HepG2 (cell line): ENCODE measurements around the gene CLUH. TPM values are rescaled to one million over a fixed set of nuclear protein-coding genes. Genes with fewer than 3 reads are reported as not detected.

ENCODE experiments used
- ADNP ChIP-seq: sonication (generic); formaldehyde crosslinking; IDR thresholded peaks from 2 replicates; pipeline ENCODE4 v1.4.0; 2020; ENCODE audit warnings: missing genetic modification reagents
- AKNA ChIP-seq: sonication (generic); formaldehyde crosslinking; IDR thresholded peaks from 2 replicates; pipeline ENCODE4 v1.4.0; 2020; ENCODE audit warnings: missing genetic modification reagents, borderline replicate concordance
- CEBPB ChIP-seq: IDR thresholded peaks from 2 replicates; pipeline ENCODE4 v1.6.1; 2011; ENCODE audit warnings: low read depth, low read length, improper control_type of control experiment, borderline replicate concordance
- CREM ChIP-seq, 2 experiments: sonication (generic) in 1 of 2; formaldehyde crosslinking in 1 of 2; IDR thresholded peaks; 2 replicates each; pipeline versions ENCODE4 v1.4.0 to v1.6.1; 2016 to 2020; ENCODE audit warnings: antibody characterized with exemption in 1 of 2, mild to moderate bottlenecking in 1 of 2, missing genetic modification reagents in 1 of 2
- ELF4 ChIP-seq: sonication (generic); formaldehyde crosslinking; IDR thresholded peaks from 2 replicates; pipeline ENCODE4 v1.5.0; 2020; ENCODE audit warnings: missing genetic modification reagents, mild to moderate bottlenecking, moderate library complexity, borderline replicate concordance
- HBP1 ChIP-seq: IDR thresholded peaks from 2 replicates; pipeline ENCODE4 v1.6.1; 2016; ENCODE audit warnings: low read depth, control low read depth
- KDM5B ChIP-seq: sonication (generic); formaldehyde crosslinking; IDR thresholded peaks from 2 replicates; pipeline ENCODE4 v1.4.0; 2020; ENCODE audit warnings: missing genetic modification reagents, mild to moderate bottlenecking, borderline replicate concordance
- PHF21A ChIP-seq: sonication (generic); formaldehyde crosslinking; IDR thresholded peaks from 2 replicates; pipeline ENCODE4 v1.5.0; 2020; ENCODE audit warnings: mild to moderate bottlenecking, missing genetic modification reagents
- REXO4 ChIP-seq: sonication (generic); formaldehyde crosslinking; IDR thresholded peaks from 2 replicates; pipeline ENCODE4 v1.8.0; 2022; ENCODE audit warnings: missing genetic modification reagents, mild to moderate bottlenecking, borderline replicate concordance
- RXRB ChIP-seq: IDR thresholded peaks from 2 replicates; pipeline ENCODE4 v1.6.1; 2016; ENCODE audit warnings: borderline replicate concordance, missing genetic modification reagents, missing compliant biosample characterization
- SYNCRIP ChIP-seq: fragments of 200-400 bp; formaldehyde crosslinking; IDR thresholded peaks from 2 replicates; pipeline ENCODE4 v1.6.1; 2018; ENCODE audit warnings: mild to moderate bottlenecking, low read depth, low read length; ENCODE audit not compliant: insufficient read depth
- TBX2 ChIP-seq: sonication (generic); formaldehyde crosslinking; IDR thresholded peaks from 2 replicates; pipeline ENCODE4 v1.5.0; 2020; ENCODE audit warnings: missing genetic modification reagents, mild to moderate bottlenecking, borderline replicate concordance
- ZNF276 ChIP-seq: sonication (generic); formaldehyde crosslinking; IDR thresholded peaks from 2 replicates; pipeline ENCODE4 v1.4.0; 2020; ENCODE audit warnings: mild to moderate bottlenecking, low read depth, missing genetic modification reagents
- ZNF382 ChIP-seq: sonication (generic); formaldehyde crosslinking; IDR thresholded peaks from 2 replicates; pipeline ENCODE4 v1.5.0; 2020; ENCODE audit warnings: missing genetic modification reagents, mild to moderate bottlenecking, borderline replicate concordance
- ZNF619 ChIP-seq: sonication (generic); formaldehyde crosslinking; IDR thresholded peaks from 2 replicates; pipeline ENCODE4 v1.4.0; 2020; ENCODE audit warnings: mild to moderate bottlenecking, missing genetic modification reagents
- ZNF660 ChIP-seq: sonication (generic); formaldehyde crosslinking; IDR thresholded peaks from 2 replicates; pipeline ENCODE4 v1.5.1; 2020; ENCODE audit warnings: mild to moderate bottlenecking, low read depth, missing genetic modification reagents, borderline replicate concordance
- ZNF792 ChIP-seq: IDR thresholded peaks from 2 replicates; pipeline ENCODE4 v1.6.1; 2016
- polyA plus RNA-seq, 8 experiments: library from polyadenylated mRNA; depleted of rRNA in 3 of 8; stranded (reverse) in 7 of 8; unstranded in 1 of 8; fragments of >200 nt; fragmentation: Illumina TruSeq in 4 of 8; extraction: Trizol in 4 of 8; gene quantifications; 2 replicates each; pipeline versions ENCODE4 v1.2.1 to v1.2.3, GENCODE V29; 2011 to 2016; ENCODE audit warnings: low read depth in 4 of 8, missing spikeins in 1 of 8, mixed read lengths in 1 of 8; ENCODE audit not compliant: insufficient read depth in 1 of 8
- total RNA-seq, 5 experiments: library from RNA; depleted of rRNA; stranded (reverse); fragments of >200 nt; fragmentation: Illumina TruSeq; extraction: Trizol; gene quantifications; 2 replicates each; pipeline ENCODE4 v1.2.3, GENCODE V29; 2016; ENCODE audit warnings: low read depth in 1 of 5
- TF ChIP-seq, protein P1 (sequence below): sonication (generic); formaldehyde crosslinking; conservative IDR thresholded peaks from 2 replicates; pipeline ENCODE4 v1.4.0; 2020; ENCODE audit warnings: missing genetic modification reagents
- TF ChIP-seq, protein P2 (sequence below): sonication (generic); formaldehyde crosslinking; IDR thresholded peaks from 2 replicates; pipeline ENCODE4 v1.5.1; 2020; ENCODE audit warnings: missing genetic modification reagents, mild to moderate bottlenecking, borderline replicate concordance

The CLUH gene
- total and polyA plus RNA-seq, 2 of the 13 experiments (the other 11 are each of a cell fraction or from before 2014, with no cell fraction given), result 30.9 to 60.5 TPM

DNA sequence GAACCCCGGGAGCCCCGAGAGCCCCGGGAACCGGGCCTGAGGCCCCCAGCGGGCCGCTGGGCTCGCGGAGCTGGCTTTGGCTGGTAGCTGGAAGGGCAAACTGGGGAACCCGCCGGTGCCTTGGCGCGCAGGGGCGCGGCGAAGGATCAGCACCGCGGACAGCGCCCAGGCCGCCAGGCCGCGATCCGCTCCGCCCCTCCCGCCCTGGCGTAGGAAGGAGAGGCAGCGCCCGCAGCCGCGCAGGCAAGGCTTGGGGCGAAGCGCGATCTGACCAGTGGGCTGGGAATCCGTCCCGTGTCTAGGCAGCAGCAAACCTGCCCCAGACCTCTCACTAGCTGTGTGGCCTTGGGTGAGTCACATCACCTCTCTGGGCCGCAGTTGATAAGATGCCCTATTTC is 38.2 kb upstream of the CLUH start (continued):
- TF ChIP-seq AKNA (peak; percentile 98), CEBPB (no peak), PHF21A (CRISPR knock-in tag) (no peak), HBP1 (CRISPR knock-in tag) (peak; percentile 99), REXO4 (CRISPR knock-in tag) (peak; percentile 82; the same call in 1 of the 2 replicates), ZNF792 (peak; percentile 98), ELF4 (CRISPR knock-in tag) (no peak), SYNCRIP (no peak), ADNP (CRISPR knock-in tag) (no peak), ZNF619 (no peak), ZNF382 (CRISPR knock-in tag) (no peak), TBX2 (peak; percentile 85; the same call in 1 of the 2 replicates), CREM (IDR thresholded peaks at IDR 0.05) (no peak), CREM (CRISPR knock-in tag; IDR thresholded peaks at IDR 0.05) (no peak), RXRB (CRISPR knock-in tag) (peak; percentile 79), ZNF276 (CRISPR knock-in tag) (peak; percentile 64; the same call in 1 of the 2 replicates), KDM5B (peak; percentile 98), ZNF660 (peak; percentile 79; the same call in 1 of the 2 replicates)
- TF ChIP-seq, protein P1, sequence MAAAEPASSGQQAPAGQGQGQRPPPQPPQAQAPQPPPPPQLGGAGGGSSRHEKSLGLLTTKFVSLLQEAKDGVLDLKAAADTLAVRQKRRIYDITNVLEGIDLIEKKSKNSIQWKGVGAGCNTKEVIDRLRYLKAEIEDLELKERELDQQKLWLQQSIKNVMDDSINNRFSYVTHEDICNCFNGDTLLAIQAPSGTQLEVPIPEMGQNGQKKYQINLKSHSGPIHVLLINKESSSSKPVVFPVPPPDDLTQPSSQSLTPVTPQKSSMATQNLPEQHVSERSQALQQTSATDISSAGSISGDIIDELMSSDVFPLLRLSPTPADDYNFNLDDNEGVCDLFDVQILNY (CRISPR knock-in tag), result peak; percentile 91
- TF ChIP-seq, protein P2, sequence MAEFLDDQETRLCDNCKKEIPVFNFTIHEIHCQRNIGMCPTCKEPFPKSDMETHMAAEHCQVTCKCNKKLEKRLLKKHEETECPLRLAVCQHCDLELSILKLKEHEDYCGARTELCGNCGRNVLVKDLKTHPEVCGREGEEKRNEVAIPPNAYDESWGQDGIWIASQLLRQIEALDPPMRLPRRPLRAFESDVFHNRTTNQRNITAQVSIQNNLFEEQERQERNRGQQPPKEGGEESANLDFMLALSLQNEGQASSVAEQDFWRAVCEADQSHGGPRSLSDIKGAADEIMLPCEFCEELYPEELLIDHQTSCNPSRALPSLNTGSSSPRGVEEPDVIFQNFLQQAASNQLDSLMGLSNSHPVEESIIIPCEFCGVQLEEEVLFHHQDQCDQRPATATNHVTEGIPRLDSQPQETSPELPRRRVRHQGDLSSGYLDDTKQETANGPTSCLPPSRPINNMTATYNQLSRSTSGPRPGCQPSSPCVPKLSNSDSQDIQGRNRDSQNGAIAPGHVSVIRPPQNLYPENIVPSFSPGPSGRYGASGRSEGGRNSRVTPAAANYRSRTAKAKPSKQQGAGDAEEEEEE (CRISPR knock-in tag), result no peak
